ENCODE measurements around the gene CD209. TPM values are rescaled to one million over a fixed set of nuclear protein-coding genes. Genes with fewer than 3 reads are reported as not detected.
"Not testable (repeated sequence)": the region's sequence is repeated elsewhere in the genome, so short reads cannot be mapped to it uniquely, and the experiment has no call there.

CD209 gene, protein sequence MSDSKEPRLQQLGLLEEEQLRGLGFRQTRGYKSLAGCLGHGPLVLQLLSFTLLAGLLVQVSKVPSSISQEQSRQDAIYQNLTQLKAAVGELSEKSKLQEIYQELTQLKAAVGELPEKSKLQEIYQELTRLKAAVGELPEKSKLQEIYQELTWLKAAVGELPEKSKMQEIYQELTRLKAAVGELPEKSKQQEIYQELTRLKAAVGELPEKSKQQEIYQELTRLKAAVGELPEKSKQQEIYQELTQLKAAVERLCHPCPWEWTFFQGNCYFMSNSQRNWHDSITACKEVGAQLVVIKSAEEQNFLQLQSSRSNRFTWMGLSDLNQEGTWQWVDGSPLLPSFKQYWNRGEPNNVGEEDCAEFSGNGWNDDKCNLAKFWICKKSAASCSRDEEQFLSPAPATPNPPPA
- total RNA-seq, result 7.6 TPM
- long read RNA-seq, partial matches to known transcripts, result 0 of 1 reads
- long read RNA-seq, other reads (novel, unspliced or antisense), result 1 of 1 reads

DNA sequence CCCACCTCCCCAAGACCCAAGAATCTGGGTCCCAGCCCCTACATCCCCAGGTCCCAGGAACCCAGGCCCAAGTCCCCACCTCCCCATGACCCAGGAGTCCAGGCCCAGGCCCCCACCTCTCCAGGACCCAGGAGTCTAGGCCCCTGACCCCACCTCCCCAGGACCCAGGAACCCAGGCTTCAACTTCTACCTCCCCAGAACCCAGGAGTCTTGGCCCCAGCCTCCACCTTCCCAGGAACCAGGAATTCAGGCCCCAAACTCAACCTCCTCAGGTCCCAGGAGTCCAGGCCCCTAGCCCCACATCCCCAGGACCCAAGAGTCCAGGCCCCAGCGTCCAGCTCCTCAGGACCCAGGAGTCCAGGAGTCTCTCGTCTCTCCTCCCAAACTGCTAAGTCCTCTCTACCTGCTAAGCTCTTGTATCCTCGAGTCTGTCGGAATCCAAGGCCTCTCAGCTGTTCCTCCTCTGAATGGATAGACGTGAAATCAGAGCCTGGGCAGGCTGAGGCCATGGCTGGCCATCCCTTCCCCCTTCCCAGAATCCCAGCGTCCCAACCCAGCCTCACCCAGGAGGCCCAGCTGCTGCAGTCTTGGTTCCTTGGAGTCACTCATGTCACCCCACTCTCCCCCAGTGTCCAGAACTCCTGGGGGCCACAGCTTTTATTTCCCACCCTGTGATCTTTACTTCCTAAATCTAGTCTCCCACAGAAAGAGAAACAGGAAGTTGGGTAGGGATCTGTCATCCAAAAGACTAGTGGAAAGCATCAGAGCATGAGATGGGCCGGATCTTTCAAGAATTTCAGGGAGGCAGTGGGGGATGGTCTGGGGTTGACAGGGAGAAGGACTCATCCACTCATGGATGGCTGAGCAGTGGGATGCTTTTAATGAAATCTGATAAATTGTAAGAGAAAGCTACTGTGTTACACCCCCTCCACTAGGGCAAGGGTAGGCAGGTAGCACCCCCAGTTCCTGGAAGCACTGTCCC lies at the start of gene CD209:
TSS of gene CD209 (minus strand) at position 632 of the 982 bp plus-strand sequence. CDS start at position 609, 23 bp downstream.
- DNase-seq (ENCODE audit: low spot score), result no peak
- intact Hi-C loops (cut with DNase I), result no loop called here

DNA sequence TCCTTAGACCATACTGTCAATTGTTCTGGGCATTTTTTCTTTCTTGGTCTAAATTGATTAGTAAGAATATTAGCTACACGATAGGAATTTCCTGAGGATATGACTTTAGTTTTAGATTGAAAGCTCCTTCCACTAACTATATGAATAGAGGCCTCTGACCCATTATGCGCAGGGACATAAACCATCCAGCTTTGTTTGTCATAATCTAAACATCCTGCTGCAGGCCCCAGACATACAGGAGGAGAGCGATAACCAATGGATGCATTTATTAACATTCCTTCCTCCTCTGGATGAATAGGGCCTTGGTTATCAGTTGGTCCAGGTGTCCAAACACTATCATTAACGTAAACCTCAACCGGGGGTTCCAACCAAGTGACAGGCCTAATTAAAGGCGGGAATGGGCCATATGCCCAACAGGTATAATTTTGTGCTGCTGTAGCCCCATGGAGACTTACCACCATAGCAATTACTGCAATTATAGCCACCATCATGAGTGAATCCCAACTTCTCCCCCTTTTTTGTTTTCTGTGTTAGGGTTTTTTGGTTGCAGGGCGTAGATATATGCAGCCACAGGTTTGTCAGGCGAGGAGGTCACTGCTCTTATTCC lies 48.3 kb upstream of the CD209 start:
- intact Hi-C loops (cut with DNase I), result loop anchor here (5.0 to 10.0 kb wide), 2 partner anchors 143 to 691 kb away; no protein-coding TSS in a partner anchor
- DNase-seq (ENCODE audit: low spot score), result no peak

DNA sequence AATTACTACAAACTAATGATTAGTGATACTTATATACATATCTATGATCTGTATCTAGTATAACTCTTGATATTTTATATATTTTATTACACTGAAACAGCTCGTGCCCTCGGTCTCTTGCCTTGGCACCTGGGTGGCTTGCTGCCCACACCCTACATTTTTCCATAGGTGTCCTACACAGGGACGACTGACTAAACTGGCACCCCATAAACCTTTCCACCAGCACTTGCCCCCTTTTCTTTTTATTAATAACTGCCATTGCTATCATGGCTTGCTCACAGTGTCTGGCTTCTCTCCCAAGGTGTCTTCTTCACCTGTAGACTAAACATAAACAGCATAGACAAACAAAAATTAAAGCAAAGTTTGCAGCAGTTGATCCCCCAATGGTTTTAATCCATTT lies 46.2 kb upstream of the CD209 start:
- no peak for DNase-seq (ENCODE audit: low spot score)
- intact Hi-C loops (cut with DNase I), result loop anchor here (10.0 kb wide), 1 partner anchor 689 kb away; no protein-coding TSS in a partner anchor

DNA sequence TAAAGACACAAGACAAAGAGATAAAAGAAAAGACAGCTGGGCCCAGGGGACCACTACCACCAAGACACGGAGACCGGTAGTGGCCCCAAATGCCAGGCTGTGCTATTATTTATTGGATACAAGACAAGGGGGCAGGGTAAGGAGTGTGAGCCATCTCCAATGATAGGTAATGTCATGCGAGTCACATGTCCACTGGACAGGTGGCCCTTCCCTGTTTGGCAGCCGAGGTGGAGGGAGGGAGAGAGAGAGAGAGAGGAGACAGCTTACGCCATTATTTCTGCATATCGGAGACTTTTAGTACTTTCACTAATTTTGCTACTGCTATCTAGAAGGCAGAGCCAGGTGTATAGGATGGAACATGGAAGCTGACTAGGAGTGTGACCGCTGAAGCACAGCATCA lies 45.4 kb upstream of the CD209 start:
- intact Hi-C loops (cut with DNase I), result loop anchor here (10.0 kb wide), 1 partner anchor 688 kb away; no protein-coding TSS in a partner anchor
- DNase-seq (ENCODE audit: low spot score), result not testable (repeated sequence)

DNA sequence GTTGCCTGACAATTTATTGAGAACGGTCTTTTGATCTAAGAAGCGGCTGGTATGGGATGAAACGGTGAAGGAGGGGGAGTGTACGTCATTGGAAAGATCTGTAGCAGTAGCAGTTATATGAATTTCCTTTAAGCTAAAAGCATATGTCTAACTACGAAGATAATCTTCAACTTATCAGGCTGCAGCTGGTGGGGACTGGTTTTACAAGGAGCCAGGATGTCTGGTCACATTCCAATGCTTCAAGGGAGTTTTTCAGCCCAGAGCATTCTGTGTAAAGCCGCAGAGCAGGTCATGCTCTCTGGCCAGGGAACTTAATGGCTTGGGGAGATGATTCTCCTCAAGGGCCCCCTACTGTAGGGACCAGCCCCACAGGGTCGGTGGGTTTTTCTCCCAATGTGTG lies 44.9 kb upstream of the CD209 start:
- DNase-seq (ENCODE audit: low spot score), result no peak
- intact Hi-C loops (cut with DNase I), result loop anchor here (10.0 kb wide), 1 partner anchor 687 kb away; no protein-coding TSS in a partner anchor

DNA sequence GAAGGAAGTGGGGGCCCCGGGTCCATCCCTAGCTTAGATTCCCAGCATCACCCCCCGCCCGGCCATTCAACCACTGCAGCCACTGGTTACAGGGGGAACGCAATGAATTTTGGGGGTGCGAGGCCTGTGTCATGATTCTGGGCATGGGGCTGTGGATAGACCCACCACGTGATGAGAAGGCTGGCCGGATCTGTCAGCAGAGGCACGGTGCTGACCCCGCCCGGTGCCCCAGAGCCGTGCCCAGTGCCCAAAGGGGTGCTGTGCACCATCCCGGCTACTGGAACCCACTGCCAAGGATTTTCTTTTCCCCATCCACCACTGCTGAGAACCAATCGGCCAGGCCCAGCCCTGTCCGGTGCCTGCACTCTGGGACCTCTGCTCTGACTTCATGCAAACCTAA lies 43.1 kb upstream of the CD209 start:
- no peak for DNase-seq (ENCODE audit: low spot score)
- intact Hi-C loops (cut with DNase I), result loop anchor here (10.0 kb wide), 1 partner anchor 686 kb away; no protein-coding TSS in a partner anchor

DNA sequence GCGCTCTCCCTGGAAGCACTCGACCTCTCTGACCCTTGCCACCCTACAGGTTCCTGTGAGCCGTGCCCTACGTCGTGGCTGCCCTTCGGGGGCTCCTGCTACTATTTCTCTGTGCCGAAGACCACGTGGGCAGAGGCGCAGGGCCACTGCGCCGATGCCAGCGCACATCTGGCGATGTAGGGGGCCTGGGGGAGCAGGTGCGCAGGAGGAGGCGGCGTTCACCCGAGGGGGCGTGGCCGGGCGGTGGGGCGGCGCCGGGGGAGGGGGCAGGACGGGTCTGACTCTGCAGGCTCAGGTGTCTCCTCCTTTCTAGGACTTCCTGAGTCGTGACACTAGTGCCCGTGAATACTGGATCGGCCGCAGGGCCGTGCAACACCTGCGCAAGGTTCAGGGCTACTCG lies 42.1 kb upstream of the CD209 start:
- no peak for DNase-seq (ENCODE audit: low spot score)
- intact Hi-C loops (cut with DNase I), result no loop called here

DNA sequence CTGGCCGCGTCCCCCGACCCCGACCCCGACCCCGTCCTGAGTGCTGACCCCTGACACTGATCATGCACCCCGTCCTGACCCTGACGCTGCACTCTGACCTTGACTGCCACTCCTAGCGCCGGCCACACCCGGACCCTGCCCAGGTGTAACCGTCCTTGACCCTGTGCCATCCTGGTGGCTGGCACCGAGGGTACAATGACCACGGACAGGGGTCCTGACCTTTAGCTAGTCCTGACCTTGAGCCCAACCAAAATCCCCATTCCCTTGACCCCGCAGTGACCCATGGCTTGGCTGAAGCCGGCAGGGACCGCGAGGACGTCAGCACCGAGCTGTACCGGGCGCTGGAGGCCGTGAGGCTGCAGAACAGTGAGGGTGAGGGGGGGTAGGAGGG lies 41.6 kb upstream of the CD209 start:
- intact Hi-C loops (cut with DNase I), result no loop called here
- DNase-seq (ENCODE audit: low spot score), result no peak

DNA sequence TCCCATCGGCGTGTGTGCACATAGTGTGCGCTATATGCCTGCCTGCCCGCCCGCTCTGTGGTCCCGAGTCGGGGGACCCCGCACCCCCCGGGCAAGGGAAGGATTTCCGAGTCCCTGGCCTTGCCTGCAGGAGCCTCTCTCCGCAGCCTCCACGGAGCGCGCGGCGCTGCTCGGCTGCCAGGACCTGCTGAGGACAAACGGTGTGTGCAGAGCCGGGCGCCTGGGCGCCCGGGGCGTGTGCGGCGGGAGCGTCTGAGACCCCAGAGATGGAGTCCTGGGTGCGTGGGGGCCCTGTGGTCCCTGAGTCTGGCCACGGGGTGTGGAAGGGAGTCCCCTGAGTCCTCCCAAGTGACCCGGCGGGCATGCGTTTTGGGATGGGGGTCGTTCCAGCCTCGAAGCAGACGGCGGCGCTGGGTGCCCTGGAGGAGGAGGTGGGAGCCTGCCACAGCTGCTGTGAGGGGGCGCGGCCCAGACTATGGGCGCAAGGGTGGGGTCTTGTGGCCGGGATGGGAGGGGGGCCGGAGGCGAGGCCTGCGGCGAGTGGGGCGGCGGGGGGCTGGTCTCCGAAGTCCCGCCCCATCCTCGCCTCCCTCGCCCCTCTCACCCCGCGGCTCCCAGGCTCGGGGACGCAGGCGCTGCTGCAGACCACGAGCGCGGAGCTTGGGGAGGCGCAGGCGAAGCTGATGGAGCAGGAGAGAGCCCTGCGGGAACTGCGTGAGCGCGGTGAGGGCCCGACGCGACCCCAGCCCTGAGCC lies 41.0 kb upstream of the CD209 start:
- intact Hi-C loops (cut with DNase I), result no loop called here
- no peak for DNase-seq (ENCODE audit: low spot score)

DNA sequence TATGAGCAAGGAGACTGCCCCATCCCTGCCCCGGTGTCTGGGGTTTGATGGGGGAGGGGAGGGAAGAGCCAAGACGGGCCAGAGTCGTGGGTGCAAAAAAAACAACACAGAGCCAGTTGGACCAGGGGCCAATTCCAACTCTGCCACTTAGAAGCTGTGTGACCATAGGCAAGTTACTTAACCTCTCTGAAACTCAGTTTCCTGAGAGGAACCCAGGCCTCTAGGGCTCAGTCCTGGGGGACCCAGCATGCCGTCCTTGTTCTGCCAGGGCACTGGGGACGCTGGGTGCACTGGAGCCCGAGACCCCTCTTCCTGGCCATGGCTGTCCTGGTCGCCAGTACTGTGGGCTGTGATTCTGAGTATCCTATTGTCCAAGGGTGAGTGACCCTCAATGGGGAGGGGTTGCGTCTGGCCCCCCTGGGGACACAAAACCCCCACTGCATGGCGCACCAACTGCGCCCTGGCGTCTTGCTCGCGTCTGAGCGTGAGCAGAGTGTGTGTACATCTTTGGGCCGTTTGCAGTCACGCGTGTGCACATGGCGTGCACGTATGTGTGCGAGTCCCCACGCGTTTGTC lies 40.4 kb upstream of the CD209 start:
- intact Hi-C loops (cut with DNase I), result no loop called here
- no peak for DNase-seq (ENCODE audit: low spot score)

DNA sequence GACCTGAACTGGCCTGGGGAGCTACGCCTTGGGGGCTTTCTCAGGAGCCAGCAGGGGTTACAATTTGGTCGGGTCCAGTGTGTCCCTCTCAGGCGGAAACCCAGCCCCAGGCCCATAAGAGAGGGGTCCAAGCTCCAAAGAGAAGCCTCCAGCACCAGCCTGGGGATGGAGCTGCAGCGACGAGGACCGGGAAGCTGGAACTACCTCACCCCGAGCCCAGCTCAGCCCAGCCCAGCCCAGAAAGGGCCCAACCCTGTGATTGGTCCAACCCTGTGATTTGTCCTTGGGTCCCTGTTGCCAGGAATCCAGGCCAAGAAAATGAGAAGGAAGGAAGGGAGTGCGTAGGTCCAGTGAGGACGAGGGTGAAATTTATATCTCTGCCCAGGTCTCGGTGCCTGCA lies 39.8 kb upstream of the CD209 start:
- DNase-seq (ENCODE audit: low spot score), result no peak
- intact Hi-C loops (cut with DNase I), result no loop called here

DNA sequence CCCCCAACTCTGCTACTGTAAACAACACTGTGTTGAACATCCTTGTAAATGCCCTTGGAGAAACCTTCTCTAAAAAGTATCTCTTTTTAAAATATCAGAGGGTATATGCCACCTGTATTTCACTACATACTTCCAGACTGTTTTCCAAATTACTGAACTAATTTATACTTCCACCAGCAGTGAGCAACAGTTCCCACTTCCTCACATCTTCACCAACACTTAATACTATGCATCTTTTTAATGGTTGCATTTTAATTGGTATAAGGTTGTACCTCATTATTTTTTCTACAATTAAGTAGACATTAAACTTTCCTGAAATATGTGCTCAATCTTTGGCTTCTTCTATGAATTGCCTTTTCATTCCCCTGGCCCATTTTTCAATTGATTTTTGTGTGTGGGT lies 37.5 kb upstream of the CD209 start:
- intact Hi-C loops (cut with DNase I), result no loop called here
- no peak for DNase-seq (ENCODE audit: low spot score)

DNA sequence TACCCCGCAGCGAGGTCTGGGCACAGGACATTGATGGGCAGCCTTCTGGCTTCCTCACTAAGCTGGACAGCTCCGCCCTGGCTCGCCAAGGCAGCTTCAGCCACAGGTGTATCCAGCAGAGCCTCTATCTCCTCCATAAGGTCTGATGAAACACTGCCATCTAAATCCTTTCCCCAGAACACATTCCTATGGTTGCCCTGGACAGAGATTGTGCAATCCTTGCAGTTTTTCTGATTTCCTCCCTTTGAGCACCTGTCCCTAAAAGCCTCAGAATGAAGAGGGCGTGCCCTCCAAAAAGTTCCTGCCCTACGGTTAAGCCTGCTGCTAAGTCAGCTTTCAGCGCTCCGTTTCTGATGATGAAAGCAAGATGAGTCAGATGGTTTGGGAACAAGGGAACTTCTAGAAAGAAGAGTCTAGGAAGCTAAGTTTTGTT lies 36.7 kb upstream of the CD209 start:
- no peak for DNase-seq (ENCODE audit: low spot score)
- intact Hi-C loops (cut with DNase I), result no loop called here

DNA sequence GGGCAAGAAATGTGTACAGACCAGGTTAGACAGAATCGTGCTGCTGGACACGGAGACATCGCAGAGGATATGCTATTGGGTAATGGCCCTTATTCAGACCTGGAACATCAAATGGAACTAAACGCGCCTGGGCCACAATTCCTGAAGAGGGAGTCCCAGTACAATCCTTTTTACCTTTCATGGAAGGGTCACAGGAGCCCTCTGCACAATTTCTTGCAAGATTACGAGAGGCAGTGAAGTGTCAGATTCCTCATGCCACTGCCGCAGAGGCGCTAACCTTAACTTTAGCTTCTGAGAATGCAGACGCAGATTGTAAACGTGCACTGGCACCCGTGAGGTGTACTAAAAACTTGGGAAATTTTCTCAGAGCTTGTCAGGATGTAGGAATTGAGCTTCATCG lies 33.8 kb upstream of the CD209 start:
- intact Hi-C loops (cut with DNase I), result no loop called here
- DNase-seq (ENCODE audit: low spot score), result no peak

DNA sequence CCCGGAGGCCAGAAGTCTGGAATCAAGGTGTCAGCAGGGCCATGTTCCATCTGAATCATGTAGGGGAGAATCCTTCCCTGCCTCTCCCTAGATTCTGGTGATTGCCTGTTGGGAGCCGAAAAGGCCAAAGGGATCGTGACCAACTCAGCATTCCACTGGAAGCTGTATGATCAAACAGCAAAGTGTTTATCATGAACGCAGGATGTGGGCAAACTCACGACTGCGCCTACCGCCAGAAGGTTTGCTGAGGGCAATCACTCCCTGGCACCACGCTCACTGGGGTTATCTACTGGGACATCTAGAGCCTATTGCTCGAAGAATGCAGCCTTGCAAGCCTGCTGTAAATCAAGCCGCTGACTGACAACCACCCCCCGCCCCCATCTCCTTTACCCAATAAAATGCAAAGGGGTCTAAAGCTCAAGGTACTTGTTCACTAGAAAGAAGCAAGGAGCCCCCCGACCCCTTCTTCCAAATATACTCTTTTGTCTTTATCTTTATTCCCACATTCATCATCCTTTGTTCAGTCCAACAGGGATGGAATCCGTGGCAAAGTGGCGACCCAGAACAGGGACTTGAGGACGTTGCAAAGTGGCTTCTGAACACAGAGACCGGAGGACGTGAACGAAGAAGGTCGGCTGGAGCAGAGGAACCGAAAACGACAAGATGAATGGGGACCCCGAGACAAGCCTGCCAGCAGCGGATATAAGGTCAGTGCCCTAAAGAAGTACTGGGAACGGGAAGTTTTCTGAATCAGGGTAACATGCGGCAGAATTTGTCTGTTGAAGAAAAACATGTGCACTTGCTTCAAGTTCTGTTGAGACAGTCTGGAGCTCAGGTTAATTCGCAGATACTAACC lies 32.5 kb upstream of the CD209 start:
- intact Hi-C loops (cut with DNase I), result no loop called here
- DNase-seq (ENCODE audit: low spot score), result no peak

DNA sequence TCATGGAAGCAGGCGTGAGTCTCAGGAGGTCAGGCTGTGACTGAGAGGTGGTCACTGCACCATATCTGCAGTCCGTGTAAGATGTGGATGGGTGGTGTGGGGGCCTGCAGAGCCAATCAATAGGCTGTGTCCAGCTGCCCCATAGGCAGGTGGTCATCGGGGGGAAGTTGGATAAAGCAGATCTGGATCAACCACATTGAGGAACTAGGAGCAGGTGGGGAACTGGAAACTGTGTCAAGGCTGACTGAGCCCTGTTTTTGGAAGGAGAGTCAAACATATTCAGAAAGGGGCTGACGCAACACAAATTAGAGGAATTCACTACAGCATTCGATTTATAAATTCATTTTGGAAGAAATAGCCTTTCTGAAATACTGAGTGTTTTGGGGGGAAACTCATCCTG lies 30.7 kb upstream of the CD209 start:
- intact Hi-C loops (cut with DNase I), result no loop called here
- DNase-seq (ENCODE audit: low spot score), result no peak

DNA sequence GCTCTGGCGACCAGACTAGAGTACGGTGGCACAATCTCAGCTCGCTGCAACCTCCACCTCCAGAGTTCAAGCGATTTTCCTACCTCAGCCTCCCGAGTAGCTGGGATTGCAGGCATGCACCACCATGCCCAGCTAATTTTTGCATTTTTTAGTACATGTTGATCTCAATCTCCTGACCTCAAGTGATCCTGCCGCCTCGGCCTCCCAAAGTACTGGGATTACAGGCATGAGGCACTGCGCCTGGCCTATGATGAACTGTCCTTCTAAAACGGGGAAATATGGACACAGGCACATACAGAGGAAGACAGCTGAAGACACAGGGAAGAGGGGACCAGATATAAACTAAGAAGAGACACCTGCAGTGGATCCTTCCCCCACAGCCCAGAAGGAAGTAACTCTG lies 28.4 kb upstream of the CD209 start:
- intact Hi-C loops (cut with DNase I), result no loop called here
- no peak for DNase-seq (ENCODE audit: low spot score)

DNA sequence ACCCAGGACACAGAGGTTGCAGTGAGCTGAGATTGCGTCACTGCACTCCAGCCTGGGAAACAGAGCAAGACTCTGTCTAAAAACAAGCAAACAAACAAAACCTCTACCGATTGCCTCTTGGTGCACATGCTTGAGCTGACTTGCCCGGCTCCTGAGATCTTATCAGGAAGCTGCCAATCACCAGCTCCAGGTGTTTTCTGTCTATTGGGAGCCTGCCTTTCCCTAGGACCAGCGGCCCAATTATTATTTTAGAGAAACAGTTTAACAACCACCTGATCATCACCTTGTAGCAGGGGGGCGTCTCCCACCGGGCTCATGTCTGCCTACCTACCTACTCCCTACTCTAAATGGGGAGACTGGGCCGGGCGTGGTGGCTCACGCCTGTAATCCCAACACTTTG lies 26.5 kb upstream of the CD209 start:
- no peak for DNase-seq (ENCODE audit: low spot score)
- intact Hi-C loops (cut with DNase I), result no loop called here

All from cardiac septum (tissue), 1 donor.